Endothelial cell of umbilical vein (primary cell): ENCODE measurements around the gene USH2A. TPM values are rescaled to one million over a fixed set of nuclear protein-coding genes. Genes with fewer than 3 reads are reported as not detected.

Experiments
- BruUV-seq: library from RNA; stranded (reverse); fragments of 400-500 nt; replicated peaks from 2 replicates; lab custom pipeline; 2021; lab: Mats Ljungman, UMichigan
- CTCF ChIA-PET: fragments of 300-600, 350-600 bp; sonication (Branson Sonifier 250); formaldehyde crosslinking; loops from one replicate; lab custom pipeline; 2021; ENCODE audit warnings: antibody characterized with exemption, inconsistent platforms; lab: Charles Lee
- POLR2A ChIA-PET: fragments of 300-600, 350-600 bp; sonication (Branson Sonifier 250); formaldehyde crosslinking; loops from one replicate; lab custom pipeline; 2021; ENCODE audit warnings: antibody characterized with exemption, inconsistent platforms; lab: Charles Lee
- DNase-seq: peaks from one replicate; pipeline ENCODE4 v3.0.0-alpha.2; 2011; ENCODE audit warnings: low read depth, low spot score
- FAIRE-seq: peaks from 2 replicates; lab custom pipeline; 2011; peaks lifted over from hg19 to GRCh38; lab: Jason Lieb, UNC
- H2AFZ ChIP-seq: 2 replicates; pipeline ENCODE4 v1.6.0; 2012; ENCODE audit warnings: low read depth, low read length, control low read depth, inconsistent platforms
- H3K27ac ChIP-seq: 2 replicates; pipeline ENCODE4 v1.5.1; 2011; ENCODE audit warnings: low read depth, mild to moderate bottlenecking, control low read depth, low read length, moderate library complexity; ENCODE audit not compliant: insufficient read depth
- H3K27me3 ChIP-seq, 2 experiments: 2 replicates each; pipeline versions ENCODE4 v1.6.0 to v1.6.1; 2011; ENCODE audit warnings: low read length in 2 of 2, mixed read lengths in 1 of 2; ENCODE audit not compliant: control insufficient read depth in 2 of 2, insufficient read depth in 2 of 2
- H3K36me3 ChIP-seq, 2 experiments: 2 replicates in 1 of 2; 3 replicates in 1 of 2; pipeline ENCODE4 v1.5.1; 2011; ENCODE audit warnings: low read length in 2 of 2, mild to moderate bottlenecking in 1 of 2, moderate library complexity in 1 of 2; ENCODE audit not compliant: control insufficient read depth in 2 of 2, insufficient read depth in 2 of 2; ENCODE audit errors: extremely low read depth in 1 of 2
- H3K4me1 ChIP-seq: 3 replicates; pipeline ENCODE4 v1.5.1; 2011; ENCODE audit warnings: mild to moderate bottlenecking, low read length; ENCODE audit not compliant: control insufficient read depth, insufficient read depth; ENCODE audit errors: extremely low read depth
- H3K4me2 ChIP-seq: 2 replicates; pipeline ENCODE4 v1.6.1; 2011; ENCODE audit warnings: low read length, control low read depth, mixed read lengths; ENCODE audit not compliant: insufficient read depth
- H3K4me3 ChIP-seq, 3 experiments: fragments of 200-600 bp in 1 of 3; sonication (generic), shearing (Covaris generic) in 1 of 3; replicated peaks in 1 of 3; 2 replicates each; pipeline ENCODE4 v1.5.1; 2011 to 2016; ENCODE audit warnings: control low read depth in 3 of 3, low read length in 3 of 3, mild to moderate bottlenecking in 2 of 3, inconsistent platforms in 1 of 3, low read depth in 1 of 3, moderate library complexity in 1 of 3; ENCODE audit not compliant: insufficient read depth in 1 of 3
- H3K79me2 ChIP-seq: 2 replicates; pipeline ENCODE4 v1.6.0; 2012; ENCODE audit warnings: low read length, inconsistent platforms; ENCODE audit not compliant: control insufficient read depth, insufficient read depth
- H3K9ac ChIP-seq: replicated peaks from 2 replicates; pipeline ENCODE3; 2011; ENCODE audit warnings: low read length, control low read depth; ENCODE audit not compliant: insufficient read depth; ENCODE audit errors: extremely low read depth
- H3K9me1 ChIP-seq: replicated peaks from 3 replicates; pipeline ENCODE4 v1.6.0; 2011; ENCODE audit warnings: mild to moderate bottlenecking, low read length; ENCODE audit not compliant: control insufficient read depth, insufficient read depth; ENCODE audit errors: extremely low read depth
- H3K9me3 ChIP-seq: replicated peaks from 2 replicates; pipeline ENCODE4 v1.5.1; 2012; ENCODE audit warnings: low read length, inconsistent platforms; ENCODE audit not compliant: control insufficient read depth, insufficient read depth
- H4K20me1 ChIP-seq: replicated peaks from 2 replicates; pipeline ENCODE3; 2011; ENCODE audit warnings: mild to moderate bottlenecking, low read length; ENCODE audit not compliant: control insufficient read depth, insufficient read depth; ENCODE audit errors: extremely low read depth
- EZH2 ChIP-seq: IDR thresholded peaks from 2 replicates; pipeline ENCODE4 v1.6.1; 2012; ENCODE audit warnings: borderline replicate concordance, low read depth, mild to moderate bottlenecking, moderate library complexity, low read length, inconsistent platforms; ENCODE audit not compliant: severe bottlenecking
- FOS ChIP-seq: IDR thresholded peaks from 2 replicates; pipeline ENCODE4 v1.6.1; 2011; ENCODE audit warnings: mild to moderate bottlenecking, low read length, moderate library complexity, borderline replicate concordance; ENCODE audit not compliant: insufficient read depth
- GATA2 ChIP-seq: IDR thresholded peaks from 2 replicates; pipeline ENCODE4 v1.7.0; 2011; ENCODE audit warnings: low read depth, mild to moderate bottlenecking, moderate library complexity, mixed read lengths, low read length; ENCODE audit not compliant: insufficient read length, insufficient read depth
- JUN ChIP-seq: IDR thresholded peaks from 2 replicates; pipeline ENCODE4 v1.6.1; 2011; ENCODE audit warnings: borderline replicate concordance, low read depth; ENCODE audit not compliant: insufficient read length, insufficient read depth
- MYC ChIP-seq: IDR thresholded peaks from one replicate; pipeline ENCODE4 v1.6.1; 2011; ENCODE audit warnings: mild to moderate bottlenecking, low read depth, low read length
- POLR2A ChIP-seq: IDR thresholded peaks from 2 replicates; pipeline ENCODE4 v1.6.1; 2012; ENCODE audit warnings: low read depth, mild to moderate bottlenecking, control low read depth, low read length
- POLR2AphosphoS5 ChIP-seq: IDR thresholded peaks from 2 replicates; pipeline ENCODE4 v1.6.1; 2012; ENCODE audit warnings: low read depth, mild to moderate bottlenecking, control low read depth, low read length, moderate library complexity; ENCODE audit not compliant: insufficient read depth
- dilution Hi-C: fragments of 300-500 bp; cut with MboI; formaldehyde crosslinking; loops from one replicate; pipeline ENCODE4 v1.15.0; 2019; ENCODE audit warnings: low sequenced_read_pairs; ENCODE audit not compliant: extremely low pct_ligation_motif_present
- intact Hi-C: fragments of 100-400 bp; cut with micrococcal nuclease; formaldehyde crosslinking; loops from one replicate; pipeline ENCODE4 v1.10.0; 2022
- polyA plus RNA-seq, 4 experiments: library from polyadenylated mRNA; depleted of rRNA in 3 of 4; stranded (reverse) in 3 of 4; unstranded in 1 of 4; fragments of >200 nt; gene quantifications; 2 replicates each; pipeline versions ENCODE4 v1.2.1 to v1.2.3, GENCODE V29; 2011 to 2012; ENCODE audit warnings: missing spikeins in 1 of 4
- total RNA-seq: library from RNA; stranded (reverse); gene quantifications from 2 replicates; pipeline ENCODE4 v1.2.3, GENCODE V29; 2021
- TF ChIP-seq, protein P1 (sequence below), 2 donors: IDR thresholded peaks; 1 replicate in 1 of 2; 2 replicates in 1 of 2; pipeline ENCODE4 v1.5.1; 2011; ENCODE audit warnings: low read length in 2 of 2, mild to moderate bottlenecking in 2 of 2, moderate library complexity in 2 of 2, control low read depth in 1 of 2, inconsistent platforms in 1 of 2, low read depth in 1 of 2; ENCODE audit not compliant: insufficient read depth in 1 of 2; ENCODE audit errors: extremely low read depth in 1 of 2
- TF ChIP-seq, protein P2 (sequence below): IDR thresholded peaks from 2 replicates; pipeline ENCODE4 v1.6.1; 2011; ENCODE audit not compliant: insufficient read depth, insufficient read length

USH2A gene
- total and polyA plus RNA-seq, 2 donors (not counting 3 experiments of a cell fraction or from before 2014, with no cell fraction given), result not detected

DNA sequence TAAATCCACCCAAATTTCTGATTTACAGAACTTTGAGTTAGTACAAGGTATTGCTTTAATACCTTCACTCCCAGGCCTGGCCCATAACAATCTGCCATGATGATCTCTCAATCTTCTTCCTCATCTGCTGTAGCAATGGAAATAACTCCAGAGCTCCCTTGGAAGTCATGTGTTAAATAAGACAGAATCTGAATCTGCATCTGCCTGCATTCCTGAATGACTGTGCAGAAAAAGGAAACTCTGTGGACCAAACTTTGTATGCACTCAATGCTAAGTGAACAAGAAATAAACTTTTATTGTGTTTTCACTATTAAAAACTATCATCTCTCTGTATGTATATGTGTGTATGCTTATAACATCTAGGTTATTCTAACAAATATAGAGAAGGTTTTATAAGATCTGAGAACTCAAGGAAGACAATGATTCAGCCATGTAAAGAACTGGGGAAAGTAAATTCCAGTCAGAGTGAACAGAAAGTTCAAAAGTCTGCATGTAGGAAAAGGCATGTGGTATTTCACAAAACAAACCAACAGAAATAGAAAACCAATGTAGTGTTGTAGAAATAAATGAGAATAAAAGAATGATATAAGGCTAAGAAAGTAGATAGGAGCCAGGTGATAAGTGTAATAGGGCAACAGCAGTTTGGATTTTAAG lies 390.2 kb downstream of the USH2A start:
- Histone ChIP-seq H3K27ac (no peak overlapping the region), H3K9me3 (no peaks in the 10 kb centered on the region), H3K36me3 (no peaks in the 10 kb centered on the region), H2AFZ (no peak overlapping the region), H3K9me1 (no peaks in the 10 kb centered on the region), H3K4me3 (no peak overlapping the region), H4K20me1 (no peaks in the 10 kb centered on the region), H3K27me3 (no peaks in the 10 kb centered on the region), H3K79me2 (no peaks in the 10 kb centered on the region), H3K9ac (no peak overlapping the region), H3K4me1 (no peaks in the 10 kb centered on the region), H3K4me2 (no peak overlapping the region)
- TF ChIP-seq JUN, result no peak
- TF ChIP-seq, protein P1, sequence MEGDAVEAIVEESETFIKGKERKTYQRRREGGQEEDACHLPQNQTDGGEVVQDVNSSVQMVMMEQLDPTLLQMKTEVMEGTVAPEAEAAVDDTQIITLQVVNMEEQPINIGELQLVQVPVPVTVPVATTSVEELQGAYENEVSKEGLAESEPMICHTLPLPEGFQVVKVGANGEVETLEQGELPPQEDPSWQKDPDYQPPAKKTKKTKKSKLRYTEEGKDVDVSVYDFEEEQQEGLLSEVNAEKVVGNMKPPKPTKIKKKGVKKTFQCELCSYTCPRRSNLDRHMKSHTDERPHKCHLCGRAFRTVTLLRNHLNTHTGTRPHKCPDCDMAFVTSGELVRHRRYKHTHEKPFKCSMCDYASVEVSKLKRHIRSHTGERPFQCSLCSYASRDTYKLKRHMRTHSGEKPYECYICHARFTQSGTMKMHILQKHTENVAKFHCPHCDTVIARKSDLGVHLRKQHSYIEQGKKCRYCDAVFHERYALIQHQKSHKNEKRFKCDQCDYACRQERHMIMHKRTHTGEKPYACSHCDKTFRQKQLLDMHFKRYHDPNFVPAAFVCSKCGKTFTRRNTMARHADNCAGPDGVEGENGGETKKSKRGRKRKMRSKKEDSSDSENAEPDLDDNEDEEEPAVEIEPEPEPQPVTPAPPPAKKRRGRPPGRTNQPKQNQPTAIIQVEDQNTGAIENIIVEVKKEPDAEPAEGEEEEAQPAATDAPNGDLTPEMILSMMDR (IDR thresholded peaks at IDR 0.05; ENCODE audit: extremely low read depth in 1 of 2, insufficient read depth in 1 of 2, low read depth in 1 of 2, low read length in 2 of 2), result no peak
- TF ChIP-seq FOS, result no peak
- no TSS peak for BruUV-seq
- intact Hi-C loops (no loop called here), dilution Hi-C loops (no loop called here)
- FAIRE-seq (no peak), DNase-seq (no peak)
- CTCF ChIA-PET, result no interaction called here
- POLR2A ChIA-PET, result no interaction called here

DNA sequence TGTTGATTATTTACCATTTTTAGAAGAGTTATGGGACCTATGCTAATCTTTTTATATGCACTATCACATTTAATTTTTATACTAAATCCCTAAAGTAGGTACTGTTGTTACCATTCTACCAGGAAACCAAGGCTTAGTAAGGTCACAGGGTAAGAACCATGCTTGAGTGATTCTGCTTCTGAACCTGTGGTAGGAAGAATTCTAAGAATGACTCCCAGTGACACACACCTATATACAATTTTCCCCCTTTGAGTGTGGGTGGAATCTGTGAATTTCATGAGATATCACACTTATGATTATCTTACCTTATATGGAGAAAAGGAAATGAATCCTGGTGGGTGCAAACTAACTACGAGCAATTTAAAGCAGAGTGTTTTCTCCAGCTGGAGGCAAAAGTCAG lies 391.0 kb downstream of the USH2A start:
- Histone ChIP-seq H3K79me2 (no peaks in the 10 kb centered on the region), H4K20me1 (no peaks in the 10 kb centered on the region), H3K4me2 (no peak overlapping the region), H3K36me3 (no peaks in the 10 kb centered on the region), H3K27me3 (no peaks in the 10 kb centered on the region), H3K9me3 (no peaks in the 10 kb centered on the region), H3K4me3 (no peak overlapping the region), H3K4me1 (no peaks in the 10 kb centered on the region), H3K9me1 (no peaks in the 10 kb centered on the region), H3K27ac (no peak overlapping the region), H2AFZ (no peak overlapping the region), H3K9ac (no peak overlapping the region)
- FAIRE-seq (no peak), DNase-seq (no peak)
- TF ChIP-seq, protein P2, sequence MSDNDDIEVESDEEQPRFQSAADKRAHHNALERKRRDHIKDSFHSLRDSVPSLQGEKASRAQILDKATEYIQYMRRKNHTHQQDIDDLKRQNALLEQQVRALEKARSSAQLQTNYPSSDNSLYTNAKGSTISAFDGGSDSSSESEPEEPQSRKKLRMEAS, result no peak
- TF ChIP-seq FOS (no peak), GATA2 (no peak), JUN (no peak), MYC (no peak), POLR2A (no peak), EZH2 (no peak), POLR2AphosphoS5 (no peak)
- TF ChIP-seq, protein P1 (IDR thresholded peaks at IDR 0.05; ENCODE audit: extremely low read depth in 1 of 2, insufficient read depth in 1 of 2, low read depth in 1 of 2, low read length in 2 of 2), result no peak
- intact Hi-C loops, result no loop called here
- dilution Hi-C loops, result no loop called here
- CTCF ChIA-PET, result no interaction called here
- POLR2A ChIA-PET, result no interaction called here
- BruUV-seq, result no TSS peak
